ENCODE data around the gene UXS1. TPM values are rescaled to one million over a fixed set of nuclear protein-coding genes. Genes with fewer than 3 reads are reported as not detected.

Gene UXS1
- polyA plus RNA-seq, 1 donor = 40.5 TPM

GRCh38 chr2:106090916-106091618 is 103.0 kb downstream of the UXS1 start:
- no peak for DNase-seq (ENCODE audit: low read depth)

GRCh38 chr2:106089611-106090010 is 104.5 kb downstream of the UXS1 start:
- DNase-seq (ENCODE audit: low read depth) = no peak

DNA sequence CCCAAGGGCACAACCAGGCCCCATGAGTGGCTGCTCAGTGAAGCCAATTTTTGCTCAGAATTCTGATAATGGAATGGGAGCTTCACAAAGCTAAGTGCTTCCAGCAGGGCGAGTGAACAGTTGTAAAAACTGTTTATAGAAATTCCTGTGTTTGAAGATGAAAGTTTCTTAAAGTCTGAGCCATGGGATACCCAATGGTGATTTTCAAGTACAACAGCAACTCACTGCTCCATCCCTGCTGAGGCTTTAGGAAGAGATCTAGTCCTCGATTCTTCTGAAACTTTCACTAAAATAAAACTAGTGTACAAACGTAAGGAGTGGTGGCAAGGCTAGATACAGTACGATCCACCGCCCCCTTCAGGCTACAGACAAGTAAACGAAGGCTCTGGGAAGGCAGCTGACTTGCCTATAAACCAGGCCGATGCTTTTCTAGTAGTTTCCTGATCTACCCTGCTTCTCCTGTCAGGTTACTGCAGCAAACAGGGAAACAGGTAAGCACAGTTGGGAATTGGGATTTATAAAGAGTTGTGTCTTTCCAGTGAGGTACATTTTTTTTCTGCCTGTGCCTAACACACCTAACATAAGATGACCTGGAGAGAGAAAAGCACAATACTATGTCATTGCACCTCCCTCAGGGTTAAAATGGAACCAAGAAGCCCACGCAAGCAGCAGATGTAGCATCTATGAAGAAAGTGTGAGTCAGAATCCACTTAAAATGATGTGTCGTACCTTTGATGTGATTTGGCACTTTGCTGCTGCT is 108.7 kb downstream of the UXS1 start:
- no peak for DNase-seq (ENCODE audit: low read depth)

DNA sequence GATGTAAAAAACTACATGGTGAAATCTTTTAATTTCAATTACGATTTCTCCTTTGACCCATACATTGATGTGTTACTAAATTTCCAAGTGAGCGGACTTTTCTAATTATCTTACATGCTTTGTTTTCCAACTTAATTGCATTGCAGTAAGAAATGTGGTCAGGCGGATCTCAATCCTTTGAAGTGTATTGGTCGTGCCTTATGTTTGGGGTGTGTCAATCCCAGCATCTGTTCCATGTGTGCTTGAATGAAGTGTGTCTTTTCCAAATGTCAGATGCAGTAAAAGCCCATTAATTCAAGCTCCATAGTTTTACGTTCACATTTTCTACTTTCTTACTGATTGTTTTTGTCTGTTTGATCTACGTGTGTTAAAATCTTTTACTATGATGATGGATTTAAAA is 113.1 kb downstream of the UXS1 start:
- no peak for DNase-seq (ENCODE audit: low read depth)

DNA sequence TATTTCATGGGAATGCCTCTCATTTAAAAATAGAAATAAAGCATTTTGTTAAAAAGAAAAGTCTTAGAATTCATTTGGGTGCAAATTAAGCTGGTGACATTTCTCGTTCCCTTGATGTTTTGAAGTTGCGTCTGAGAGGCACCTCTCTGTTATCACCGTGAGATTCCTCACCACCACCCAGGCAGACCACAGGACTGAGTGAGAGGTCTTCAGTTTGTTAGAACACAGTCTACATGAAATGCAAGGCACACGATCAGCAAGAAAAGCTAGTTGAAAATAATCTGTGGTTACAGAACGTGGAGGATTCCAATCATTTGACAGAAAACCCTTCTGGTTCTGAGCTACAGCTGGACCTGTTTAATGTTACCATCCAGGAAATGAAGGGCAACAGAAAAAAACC is 116.0 kb downstream of the UXS1 start:
- no peak for DNase-seq (ENCODE audit: low read depth)

DNA sequence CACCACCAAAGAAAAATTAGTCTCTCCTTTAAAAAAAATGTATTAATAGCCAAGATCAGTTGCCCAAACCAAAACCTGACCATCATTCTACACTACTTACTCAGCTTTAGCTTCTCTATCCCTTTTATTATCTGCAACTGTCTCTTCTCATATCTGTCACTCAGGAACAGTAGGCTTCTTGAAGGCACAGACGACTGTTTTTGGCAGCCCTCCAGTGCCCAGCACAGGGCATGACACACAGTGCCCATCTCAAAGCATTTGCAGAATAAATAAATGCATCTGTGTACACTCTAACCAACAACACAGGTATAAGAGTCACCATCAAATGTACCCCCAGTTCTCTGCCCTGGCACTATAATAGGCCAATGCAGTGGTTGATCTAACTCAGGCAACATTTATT is 117.2 kb downstream of the UXS1 start:
- DNase-seq (ENCODE audit: low read depth) = no peak

DNA sequence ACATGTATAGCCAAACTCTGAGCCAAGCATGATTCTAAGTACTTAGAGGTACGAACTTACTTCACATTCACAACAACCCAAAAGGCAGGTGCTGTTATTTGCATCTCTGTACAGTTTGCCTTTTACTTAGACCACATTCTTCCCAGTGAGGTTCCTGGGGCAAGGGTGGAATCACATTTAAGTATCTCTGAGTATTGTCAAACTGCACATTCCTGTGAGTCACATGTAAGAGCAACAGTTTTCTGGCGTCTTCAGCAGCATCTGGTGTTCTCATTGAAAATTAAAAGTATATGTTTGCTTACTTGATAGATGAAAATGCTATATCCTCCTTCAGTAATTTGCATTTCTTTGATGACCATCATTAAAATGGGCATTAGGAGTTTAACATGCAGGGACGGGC is 119.1 kb downstream of the UXS1 start:
- no peak for DNase-seq (ENCODE audit: low read depth)

- no peak for DNase-seq (ENCODE audit: low read depth)
Observed at GRCh38 chr2:106073678-106074406, 120.3 kb downstream of the UXS1 start.

- DNase-seq (ENCODE audit: low read depth) = no peak
Observed at GRCh38 chr2:106070181-106070580, 123.9 kb downstream of the UXS1 start.

DNA sequence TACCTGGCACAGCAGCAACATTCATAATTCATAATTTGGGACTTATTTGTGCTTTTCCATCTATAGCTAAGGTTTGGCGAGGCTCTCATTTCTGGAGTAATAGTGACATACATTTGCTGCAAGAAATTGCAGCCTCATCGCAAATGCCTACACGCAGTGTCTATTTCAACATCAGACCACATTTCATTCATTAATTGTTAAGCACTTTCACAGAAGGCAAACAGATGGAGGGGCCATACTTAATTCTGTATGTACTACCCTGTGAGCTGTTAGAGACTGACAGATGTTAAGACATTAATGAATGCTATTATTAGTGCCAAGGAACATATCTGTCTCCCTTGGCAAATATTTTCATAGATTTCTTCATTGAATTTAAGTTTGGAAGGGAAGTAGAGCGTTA is 125.7 kb downstream of the UXS1 start:
- no peak for DNase-seq (ENCODE audit: low read depth)

DNA sequence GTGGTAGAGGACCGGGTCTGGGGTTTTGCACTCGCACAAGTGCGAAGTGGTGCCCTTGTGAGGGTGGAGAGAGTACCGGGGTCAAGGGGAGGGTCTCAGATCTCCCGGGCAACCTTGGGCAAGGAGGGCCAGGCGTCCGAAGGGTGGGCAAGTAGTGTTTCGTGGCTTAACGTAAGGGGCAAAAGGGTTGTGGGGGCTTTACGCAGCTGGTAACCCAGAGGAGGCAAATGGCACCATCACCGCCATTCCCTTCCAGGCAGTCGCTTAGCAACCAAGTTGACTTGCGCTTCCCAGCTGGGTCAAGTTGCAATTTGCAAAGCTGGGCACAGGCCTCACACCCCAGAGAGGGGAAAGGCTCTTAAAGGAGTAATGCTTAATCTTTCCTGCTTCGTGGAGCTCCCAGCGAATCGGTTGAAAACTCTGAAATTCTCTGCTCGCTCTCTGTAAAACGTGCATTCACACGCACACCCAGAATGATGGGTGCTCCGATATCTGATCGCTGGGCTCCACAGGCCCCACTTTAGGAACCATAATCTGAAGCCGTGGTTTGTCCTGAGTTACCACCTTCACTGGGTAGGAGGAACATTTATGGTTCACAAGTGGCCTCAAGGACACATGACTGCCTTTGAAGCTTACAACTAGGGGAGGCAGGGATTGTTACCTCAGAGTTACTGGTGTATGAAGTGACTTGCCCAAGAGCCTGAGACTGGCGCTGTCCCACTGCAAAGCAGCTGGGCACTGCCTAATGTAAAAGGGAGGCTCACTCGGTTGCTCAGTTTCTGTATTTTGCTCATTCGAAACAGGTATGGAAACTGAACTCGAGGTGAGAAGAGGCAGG is 127.9 kb downstream of the UXS1 start:
- no peak for DNase-seq (ENCODE audit: low read depth)

DNA sequence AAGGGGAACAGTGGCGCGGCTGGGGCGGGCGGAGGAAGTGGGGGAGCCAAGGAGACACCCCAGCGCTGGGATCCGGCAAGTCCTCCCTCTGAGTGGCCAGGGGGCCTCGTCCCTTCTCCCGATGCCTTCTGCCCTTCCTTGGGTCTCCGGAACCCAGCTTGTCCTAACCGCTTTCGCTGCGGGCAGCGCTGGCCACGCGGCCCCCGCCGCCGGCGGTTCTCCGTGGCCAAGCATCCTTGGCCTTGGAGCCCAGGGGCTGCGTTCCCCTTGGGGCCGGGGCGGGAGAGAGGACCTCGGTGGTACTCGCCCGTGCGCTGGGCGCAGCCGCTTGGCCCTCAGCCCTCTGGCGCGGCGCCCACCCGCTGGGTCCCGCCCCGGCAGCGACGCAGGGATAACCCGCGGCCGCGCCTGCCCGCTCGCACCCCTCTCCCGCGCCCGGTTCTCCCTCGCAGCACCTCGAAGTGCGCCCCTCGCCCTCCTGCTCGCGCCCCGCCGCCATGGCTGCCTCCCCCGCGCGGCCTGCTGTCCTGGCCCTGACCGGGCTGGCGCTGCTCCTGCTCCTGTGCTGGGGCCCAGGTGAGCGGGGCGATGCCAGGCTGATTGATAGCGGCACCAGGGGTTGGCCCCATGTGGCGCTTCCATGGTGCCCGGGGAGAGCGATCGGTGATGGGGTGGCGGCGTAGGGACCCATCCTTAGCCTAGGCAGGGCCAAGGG is 128.7 kb downstream of the UXS1 start:
- no peak for DNase-seq (ENCODE audit: low read depth)

DNA sequence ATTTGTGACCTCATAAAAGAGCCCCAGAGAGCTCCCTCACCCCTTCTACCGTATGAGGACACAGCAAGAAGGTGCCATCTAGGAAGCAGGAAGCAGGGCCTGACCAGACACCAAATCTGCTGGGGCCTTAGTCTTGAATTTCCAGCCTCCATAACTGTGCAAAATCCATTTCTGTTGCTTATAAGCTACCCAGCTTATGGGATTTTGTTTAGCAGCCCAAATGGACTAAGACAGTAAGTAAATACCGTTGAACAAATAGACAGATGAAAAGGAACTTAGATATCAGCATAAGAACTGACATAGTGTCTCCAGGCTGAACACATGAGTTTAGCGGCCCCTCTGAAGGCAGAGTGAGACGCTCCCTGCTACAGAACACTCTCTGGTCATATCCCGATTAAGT is 130.9 kb downstream of the UXS1 start:
- DNase-seq (ENCODE audit: low read depth) = no peak

DNA sequence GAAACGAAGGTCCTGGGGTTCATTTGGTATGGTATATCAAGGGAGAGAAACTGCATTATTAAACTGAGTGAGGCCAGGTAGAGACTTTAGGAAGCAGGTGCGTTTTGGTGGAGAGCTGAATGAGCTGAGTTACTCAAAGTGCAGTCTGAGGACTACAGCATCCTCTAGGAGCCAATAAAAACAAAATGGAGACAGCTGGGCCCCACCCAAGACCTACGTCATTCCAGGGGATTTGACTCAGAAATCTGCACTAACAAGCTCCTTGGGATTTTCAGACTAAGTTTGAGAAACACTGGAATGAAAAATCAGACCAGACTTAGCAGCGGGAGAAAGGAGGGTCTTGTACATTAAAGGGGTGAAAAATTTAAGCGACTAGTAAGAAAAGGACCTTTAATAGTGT is 131.5 kb downstream of the UXS1 start:
- DNase-seq (ENCODE audit: low read depth) = no peak

- DNase-seq (ENCODE audit: low read depth) = no peak
Observed at GRCh38 chr2:106061611-106062349, 132.3 kb downstream of the UXS1 start.

- no peak for DNase-seq (ENCODE audit: low read depth)
Observed at GRCh38 chr2:106059416-106060065, 134.6 kb downstream of the UXS1 start.

GRCh38 chr2:106058469-106059137 is 135.5 kb downstream of the UXS1 start:
- DNase-seq (ENCODE audit: low read depth) = no peak

GRCh38 chr2:106057206-106057605 is 136.9 kb downstream of the UXS1 start:
- no peak for DNase-seq (ENCODE audit: low read depth)

- no peak for DNase-seq (ENCODE audit: low read depth)
Observed at GRCh38 chr2:106054880-106055655, 139.0 kb downstream of the UXS1 start.

Data from forelimb muscle (tissue), 1 donor.